22Rv1 (cell line): ENCODE measurements around the gene PIP5KL1.

ENCODE experiments used
- CTCF ChIP-seq: fragments of 450-650 bp; IDR thresholded peaks from 2 replicates; pipeline ENCODE4 v1.5.1; 2017; ENCODE audit warnings: mild to moderate bottlenecking
- ZFX ChIP-seq: fragments of 450-650 bp; IDR thresholded peaks from 2 replicates; pipeline ENCODE4 v1.6.1; 2017; ENCODE audit warnings: antibody characterized with exemption, borderline replicate concordance

- TF ChIP-seq CTCF (no peak), ZFX (no peak)
Measured at GRCh38 chr9:127871531-127871930, 59.0 kb downstream of the PIP5KL1 start.
